CD4-positive, alpha-beta T cell treated with Interleukin-4 for 4 hours (primary cell): ENCODE results near the gene BICDL1.
A peak's percentile ranks its signal among the peaks of the same experiment; 100 is the strongest.

ENCODE experiments used
- DNase-seq: peaks from one replicate; pipeline ENCODE4 v3.0.0-alpha.2; 2020

BICDL1 gene

DNA sequence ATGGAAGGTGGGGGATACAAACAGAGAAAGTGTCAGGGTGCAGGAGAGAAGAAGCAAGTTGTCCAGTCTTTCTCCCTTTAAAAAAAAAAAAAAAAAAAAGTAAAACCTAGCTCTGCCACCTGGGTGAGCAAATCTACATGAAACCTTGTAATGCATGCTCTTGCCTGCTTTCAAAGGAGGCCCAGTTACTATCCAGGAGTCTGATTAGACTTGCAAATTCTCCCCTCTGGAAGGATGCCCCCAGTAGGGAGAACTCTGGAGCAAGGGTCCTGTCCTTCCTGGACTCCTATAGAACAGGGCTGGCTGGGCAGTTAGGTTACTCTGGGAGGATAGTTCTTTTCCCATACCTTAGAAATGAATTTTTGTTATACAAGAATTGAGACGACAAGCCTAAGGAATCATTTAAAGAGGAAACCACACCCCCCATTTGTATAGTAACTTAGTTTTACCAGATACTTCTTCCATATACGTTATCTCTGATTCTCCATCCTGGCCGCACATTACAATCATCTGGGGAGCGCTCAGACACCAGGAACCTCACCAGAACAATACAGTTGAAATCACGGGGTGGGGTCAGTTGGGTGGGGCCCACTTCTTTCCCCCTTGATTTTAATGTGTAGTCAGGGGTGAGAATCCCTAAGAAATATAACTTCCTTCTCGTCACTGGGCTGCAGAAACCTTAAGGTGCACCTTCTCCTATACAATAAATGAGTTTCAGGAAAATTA is 97.0 kb downstream of the BICDL1 start:
- DNase-seq, result no peak

DNA sequence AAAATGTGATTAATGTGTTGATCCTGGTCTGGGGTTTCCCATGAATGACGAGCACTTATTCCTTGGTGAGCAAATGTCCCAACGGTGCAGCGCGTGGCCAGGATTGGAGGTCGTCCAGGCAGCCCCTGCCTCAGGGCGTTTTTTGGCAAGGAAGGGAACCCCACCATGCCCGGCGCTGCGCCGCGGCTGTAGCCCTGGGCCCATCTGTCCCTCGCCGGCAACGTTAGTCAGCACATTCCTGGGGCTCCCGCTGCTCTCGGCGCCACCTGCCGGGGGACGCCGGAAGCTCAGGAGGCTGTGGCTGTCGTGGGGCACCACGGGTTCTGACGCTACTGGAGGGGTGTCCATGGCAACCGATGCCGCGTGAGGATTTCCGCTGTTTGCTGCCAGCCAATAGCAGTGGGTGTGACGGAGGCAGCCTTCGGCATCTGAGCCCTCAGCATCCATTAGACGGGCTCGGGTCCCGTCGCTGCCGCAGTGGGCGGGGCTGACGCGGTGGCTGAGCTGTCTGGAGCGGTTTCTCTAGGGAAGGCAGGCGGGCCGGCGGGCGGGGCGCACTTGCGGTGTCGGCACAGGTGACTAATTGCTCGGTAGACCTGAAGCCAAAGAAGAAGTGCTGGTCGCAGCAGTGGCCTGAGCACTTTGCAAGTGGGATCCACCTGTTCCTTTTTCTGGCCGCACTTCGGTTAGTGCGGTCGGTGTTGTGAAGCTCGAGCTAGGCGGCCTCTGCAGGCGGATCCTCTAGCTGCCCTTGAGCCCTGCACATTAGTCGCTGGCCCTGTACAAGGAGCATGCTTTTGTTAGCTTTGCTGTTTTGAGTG is 98.0 kb downstream of the BICDL1 start:
- DNase-seq, result peak; percentile 100

DNA sequence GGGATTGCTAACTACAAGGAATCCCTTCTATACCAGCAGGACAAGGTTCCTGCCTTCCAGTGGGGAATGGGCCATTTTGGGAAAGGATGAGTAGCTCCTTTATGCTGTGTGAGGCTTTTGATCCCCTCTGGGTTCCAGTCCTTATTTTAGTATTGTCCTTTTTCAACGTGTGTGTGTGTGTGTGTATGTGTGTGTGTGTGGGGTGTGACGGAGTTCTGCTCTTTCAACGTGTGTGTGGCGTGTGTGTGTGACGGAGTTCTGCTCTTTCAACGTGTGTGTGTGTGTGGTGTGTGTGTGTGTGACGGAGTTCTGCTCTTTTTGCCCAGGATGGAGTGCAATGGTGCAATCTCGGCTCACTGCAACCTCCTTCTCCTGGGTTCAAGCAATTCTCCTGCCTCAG is 100.1 kb downstream of the BICDL1 start:
- no peak for DNase-seq

DNA sequence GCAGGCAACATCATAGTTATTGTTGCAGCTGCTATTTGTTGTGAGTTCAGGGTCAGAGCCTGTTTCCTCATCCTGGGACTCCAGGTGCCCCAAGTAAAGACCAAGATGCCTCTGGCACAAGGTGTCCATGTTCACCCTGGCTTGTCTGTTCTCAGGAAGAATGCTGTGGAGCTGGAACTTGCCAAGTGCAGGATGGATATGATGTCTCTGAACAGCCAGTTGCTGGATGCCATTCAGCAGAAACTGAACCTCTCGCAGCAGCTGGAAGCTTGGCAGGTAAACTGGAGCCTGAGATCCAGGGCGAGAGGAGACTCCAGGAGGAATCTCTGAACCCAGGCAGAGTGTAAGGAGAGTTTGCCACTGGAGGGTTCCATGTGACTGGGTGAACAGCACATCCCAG is 100.8 kb downstream of the BICDL1 start:
- no peak for DNase-seq

DNA sequence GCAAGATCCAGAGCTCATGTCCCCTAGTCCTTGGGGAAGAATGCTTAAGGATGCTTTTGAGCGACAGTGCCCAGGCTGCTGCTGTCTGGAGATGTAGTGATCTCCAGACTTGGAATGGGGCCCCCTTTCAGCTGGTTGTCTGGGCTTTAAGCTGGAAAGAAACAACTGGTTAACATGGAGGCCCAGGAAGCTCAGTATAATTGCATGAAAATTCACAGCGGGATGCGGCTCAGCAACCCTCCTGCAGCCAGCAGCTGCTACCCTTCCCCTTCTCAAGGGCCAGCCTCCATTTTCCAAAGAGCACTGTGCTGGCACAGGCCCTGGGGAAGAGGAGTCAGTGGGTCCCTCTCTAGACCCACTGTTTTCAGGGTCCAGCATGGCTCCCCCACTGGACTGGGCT is 101.2 kb downstream of the BICDL1 start:
- no peak for DNase-seq

DNA sequence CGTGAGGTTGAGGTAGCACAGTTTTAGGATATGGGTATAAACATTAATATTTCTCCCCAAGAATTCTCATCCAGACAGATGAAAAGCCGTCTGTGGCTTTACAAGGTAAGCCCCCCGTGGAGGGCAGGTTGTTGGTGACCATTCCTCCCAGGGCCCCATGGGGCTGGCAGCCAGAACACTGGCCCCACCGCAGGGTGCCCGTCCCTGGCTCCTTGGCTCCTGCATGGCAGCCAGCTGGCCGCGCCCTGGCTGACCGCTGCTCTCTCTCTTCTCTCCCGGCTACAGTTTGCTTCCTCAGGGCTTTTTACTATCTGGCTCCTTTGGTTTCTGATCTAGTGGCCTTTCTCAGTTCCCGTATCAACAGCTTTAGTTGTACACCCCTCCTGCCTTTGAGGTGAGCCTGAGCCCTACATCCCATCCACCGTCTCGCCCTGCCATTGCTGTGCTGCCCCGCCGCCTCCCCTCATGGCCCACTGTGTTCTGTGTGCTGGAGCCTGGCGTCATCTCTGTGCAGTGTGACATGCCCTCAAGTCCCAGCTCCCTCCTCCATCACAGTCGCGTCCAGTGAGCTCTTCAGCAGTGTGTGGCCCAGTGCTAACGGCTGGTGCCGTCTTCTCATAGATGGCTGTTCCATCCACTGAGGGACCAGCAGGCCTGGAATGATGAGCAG is 101.7 kb downstream of the BICDL1 start:
- DNase-seq, result no peak

DNA sequence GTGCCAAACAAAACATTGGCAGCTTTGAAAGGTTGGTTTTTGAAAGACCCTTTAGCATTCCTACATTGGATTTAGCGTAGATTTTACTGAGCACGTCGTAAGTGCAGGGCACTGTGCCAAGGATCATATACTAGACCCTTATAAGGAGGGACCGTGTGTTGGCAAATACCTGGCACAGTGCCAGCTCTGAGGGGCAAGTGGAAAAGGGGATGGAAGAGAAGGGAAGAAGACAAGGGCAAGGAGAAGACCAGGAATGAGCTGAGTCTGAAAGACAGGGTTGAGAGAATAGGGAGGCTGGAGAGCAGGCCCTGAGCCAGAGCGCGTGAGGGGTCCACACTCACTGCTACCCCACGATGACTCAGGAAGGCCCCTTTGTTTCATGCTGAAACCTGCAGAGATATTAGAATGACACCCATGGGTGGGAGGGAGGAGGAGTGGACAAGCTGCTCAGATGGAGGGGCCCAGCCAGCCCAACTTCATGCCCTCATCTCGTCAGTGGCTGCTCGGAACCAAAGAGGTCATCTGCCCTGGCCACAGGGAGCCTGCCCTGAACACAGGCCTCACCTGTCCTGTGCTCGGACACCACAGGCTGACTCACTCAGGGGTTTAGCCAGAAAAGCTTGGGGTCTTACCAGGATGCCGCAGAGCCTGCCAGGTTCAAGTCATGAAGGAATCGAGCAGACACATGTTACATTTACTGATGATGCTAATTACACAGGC is 102.5 kb downstream of the BICDL1 start:
- no peak for DNase-seq

DNA sequence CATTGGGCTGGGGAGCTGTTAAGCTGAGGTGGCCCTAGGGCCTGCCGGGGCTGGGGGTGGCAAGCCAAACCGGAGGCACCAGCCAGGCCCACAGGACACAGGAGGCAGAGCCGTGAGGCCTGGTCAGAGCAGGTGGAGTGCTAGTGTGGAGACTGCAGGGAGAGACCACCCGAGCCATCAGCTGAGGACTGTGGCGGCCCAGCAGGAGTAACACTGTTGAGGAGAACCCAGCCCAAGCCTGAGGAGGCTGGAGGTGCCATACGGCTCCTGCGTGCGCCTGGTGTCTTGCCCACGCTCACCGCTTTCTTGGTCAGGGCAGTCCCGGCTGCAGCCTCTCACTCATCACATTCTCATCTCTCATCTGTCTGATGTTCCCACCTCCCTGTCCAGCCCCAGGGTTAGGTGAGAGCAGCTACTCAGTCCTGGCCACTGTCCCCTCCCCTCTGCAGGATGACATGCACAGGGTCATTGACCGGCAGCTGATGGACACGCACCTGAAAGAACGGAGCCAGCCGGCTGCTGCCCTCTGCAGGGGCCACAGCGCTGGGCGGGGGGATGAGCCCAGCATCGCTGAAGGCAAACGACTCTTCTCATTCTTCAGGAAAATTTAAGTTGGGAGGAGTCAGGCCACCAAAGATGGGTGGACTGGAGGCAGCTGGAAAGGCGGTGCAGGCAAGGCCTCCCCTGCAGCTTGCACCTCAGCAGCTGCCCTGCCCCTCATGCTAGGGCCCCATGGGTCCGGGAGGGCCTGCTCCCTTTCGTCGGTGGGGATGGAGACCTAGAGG is 103.7 kb downstream of the BICDL1 start:
- DNase-seq, result no peak

DNA sequence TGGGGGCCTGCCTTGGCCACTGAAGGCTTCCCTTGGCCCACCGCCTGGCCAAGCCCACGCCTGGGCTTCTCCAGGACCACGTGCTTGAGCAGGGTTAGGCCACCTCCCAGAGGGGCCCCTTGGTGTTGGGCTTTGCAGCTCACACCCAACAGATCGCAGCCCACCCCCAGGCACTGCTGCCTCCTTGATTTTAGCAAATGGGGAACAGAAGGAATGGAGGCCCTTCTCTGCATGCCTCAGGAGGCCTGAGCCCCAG is 104.2 kb downstream of the BICDL1 start:
- no peak for DNase-seq

DNA sequence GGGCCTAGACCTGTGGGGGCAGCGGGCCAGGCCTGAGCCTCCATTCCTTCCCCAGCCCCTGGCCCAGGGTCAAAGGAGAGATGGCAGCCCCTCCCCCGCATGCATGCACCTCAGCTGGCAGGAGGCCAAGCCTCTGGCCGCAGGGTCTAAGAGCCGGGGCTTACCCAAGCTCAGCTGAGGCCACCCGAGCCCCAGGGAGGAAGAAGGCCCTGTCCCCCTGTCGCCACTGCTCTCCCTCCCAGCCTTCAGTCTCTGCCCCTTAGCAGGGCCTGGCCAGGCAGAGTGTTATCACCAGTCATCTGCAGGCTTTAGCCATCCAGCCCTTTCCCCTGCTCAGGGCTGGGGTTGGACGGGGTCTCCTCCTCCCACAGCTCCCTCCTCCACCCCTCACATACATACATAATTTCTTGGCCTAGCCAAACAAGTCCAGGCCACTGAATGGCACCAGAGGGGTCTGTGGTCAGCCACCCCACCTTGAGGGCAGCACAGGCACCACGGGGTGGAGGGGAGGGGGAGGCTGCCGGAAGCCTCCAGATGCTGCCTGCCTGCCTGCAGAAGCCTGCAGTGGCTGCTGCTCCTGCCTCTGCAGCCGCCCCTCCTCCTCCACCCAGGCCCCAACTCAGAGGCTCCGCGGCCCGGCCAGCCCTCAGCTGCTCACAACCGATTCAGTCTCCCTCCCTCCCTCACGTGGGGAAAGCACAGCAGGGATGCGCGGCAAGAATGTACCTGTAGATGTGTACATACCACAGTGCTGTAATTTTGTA is 104.7 kb downstream of the BICDL1 start:
- no peak for DNase-seq

DNA sequence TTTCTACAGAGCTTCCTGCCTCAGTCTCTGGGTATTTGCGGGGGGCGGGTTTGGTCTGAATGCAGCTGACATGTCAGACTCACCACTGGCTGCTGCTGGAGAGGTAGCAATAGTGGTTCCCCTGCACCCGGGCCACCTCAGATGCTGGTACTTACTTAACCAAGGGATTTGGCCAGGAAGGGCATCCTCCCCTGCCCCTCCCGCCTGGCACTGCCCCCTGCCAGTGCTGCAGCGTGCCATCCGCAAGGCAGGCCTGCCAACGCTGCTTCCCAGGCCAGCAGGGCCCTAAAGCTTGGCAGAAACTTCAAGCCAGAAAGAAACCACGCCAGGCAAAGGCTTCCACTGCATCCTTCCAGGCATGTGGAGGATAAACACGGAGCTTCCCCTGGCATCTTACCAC is 105.4 kb downstream of the BICDL1 start:
- DNase-seq, result no peak

DNA sequence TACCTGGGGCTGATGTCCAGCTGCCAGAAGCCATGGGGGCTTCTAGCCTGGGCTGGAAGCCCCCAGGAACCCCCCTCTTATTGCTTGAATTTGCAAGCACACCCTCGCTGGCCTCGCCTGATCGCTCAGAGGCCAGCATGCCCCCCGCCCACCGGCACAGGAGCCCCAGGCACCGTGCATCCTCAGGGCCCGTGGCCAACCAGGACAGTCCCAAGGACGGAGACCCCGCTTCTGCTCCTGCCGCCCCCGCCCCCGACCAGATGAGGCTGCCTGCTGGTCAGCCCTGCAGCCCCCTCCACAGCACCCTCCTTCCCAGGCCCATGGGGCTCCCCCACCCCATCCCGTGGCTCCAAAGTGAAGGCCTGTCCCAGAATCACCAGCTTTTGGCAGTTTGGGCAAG is 106.3 kb downstream of the BICDL1 start:
- no peak for DNase-seq

DNA sequence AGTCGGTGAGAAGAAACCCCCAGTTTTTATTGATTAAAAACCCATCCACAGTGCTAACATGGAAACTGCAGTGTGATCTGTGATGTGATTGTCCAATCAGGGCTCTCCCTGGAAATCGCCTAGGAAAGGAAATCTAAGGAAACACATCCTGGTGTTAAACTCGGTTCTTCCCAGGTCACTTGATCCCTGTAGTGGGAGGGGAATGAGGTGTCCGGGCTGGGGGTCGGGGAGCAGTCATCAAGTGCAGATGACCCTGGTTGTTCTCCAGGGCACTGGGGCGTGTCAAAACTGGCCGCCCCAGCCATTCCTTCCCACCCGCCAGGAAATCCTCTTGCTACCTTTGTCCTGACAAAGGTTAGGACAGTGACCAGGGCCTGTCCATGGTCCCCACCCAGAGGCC is 106.7 kb downstream of the BICDL1 start:
- no peak for DNase-seq

DNA sequence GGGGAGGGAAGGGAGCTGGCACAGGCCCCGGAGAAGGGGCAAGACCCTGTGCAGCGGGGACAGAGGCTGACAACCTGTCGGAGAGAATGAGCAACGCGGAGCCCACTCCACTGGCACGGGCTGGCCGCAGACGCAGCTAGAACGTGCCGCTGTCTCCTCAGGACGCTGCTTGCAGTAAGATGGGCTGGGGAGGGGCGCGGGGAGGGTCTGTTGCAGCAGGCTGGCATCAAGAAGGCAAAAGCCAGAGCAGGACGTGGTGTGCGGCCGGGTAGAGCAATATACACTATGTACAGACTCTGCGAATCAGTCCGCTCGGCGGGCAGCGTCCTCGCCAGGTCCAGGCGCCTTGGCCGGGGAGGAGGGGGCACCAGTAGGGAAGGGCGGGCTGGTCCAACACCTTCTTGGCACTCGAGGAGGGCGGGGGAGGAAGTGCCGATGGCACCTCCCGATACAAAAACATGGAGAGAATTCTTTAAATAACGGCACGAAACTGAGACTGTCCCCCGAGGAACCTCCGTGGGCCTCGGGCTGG is 107.7 kb downstream of the BICDL1 start:
- DNase-seq, result no peak

DNA sequence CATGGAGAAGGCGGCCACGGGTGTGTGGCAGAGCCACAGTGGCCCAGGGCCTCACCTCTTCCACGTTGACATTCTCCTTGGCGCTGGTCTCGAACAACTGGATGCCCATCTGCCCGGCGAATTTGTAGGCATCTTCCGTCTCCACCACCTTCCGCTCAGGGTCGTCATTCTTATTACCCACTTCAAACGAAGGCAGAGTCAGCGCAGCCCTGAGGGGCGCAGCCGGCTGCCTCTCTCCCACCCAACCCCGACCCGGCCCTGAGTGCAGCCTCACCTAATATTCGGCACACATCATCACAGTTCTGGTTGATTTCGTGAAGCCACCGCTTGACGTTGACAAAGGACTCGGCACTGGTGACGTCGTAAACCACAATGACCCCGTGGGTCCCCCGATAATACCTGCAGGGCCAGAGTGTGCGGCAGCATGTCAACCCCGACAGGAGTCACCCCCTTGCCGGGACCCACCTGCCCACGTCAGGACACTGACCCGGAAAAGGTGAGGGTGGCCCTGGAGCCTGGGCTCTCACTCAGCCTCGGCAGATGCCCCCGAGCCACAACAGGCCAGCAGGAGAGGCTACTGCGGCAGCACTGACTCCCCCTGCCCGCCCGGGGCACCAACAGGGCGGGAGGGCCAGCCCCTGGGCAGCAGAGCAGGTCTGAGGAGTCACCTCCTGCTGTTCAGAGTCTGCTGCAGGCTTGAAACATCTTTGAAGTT is 109.9 kb downstream of the BICDL1 start:
- DNase-seq, result no peak

DNA sequence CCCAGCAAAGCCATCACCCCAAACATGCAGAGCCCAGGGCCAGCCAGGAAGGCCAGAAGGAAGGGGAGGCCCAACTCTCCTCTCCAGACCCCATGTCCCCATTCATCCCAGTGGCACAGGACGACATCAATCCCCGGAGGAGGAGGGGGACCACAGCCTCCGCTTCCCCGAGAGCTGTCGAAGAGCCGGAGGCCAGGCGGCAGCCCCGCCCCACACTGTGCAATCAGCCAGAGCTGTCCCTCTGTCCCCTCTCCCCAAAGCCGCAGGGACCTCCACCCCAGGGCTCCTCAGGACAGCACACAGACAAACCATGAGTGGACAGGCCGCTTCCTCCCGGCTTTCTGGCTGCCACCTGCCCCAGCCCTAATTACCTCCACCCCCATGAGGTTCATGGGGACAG is 110.7 kb downstream of the BICDL1 start:
- DNase-seq, result no peak

DNA sequence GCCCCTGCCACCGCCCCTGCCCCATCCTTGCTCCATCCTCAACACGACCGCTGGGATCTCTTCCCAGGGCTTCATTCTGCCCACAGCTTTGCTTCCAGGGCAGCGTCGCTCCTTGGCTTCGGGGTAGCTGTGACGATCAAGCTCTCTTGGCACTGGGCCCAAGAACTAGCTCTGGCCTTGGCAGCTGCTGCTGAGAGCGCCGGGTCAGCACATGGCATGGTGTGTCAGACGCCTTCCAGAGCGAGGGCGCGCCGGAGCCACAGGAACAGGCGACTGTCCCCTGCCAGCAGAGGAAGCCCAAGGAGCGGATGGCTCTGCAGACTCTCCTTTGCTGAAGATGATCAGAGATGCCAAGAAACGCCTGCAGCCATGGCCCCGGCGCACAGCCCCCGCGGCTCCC is 111.6 kb downstream of the BICDL1 start:
- DNase-seq, result no peak

DNA sequence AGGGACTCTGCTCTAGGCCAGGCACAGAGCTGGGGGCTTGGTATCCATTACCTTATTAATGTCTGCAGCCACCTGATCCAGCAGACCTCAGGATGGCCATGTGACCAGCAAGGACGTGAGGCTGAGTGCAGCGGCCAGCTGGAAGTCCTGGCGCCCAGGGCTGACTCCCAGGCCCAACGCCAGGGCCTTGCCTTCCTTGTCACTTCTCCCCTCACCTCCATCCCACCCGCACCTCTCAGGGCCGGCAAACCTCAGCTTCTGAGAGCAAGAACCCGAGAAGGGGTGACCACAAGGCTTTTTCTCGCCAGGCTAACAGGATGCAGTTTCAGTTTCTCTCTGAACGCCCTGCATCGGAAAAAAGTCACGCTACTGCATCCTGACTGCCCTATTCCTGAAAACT is 112.1 kb downstream of the BICDL1 start:
- no peak for DNase-seq

DNA sequence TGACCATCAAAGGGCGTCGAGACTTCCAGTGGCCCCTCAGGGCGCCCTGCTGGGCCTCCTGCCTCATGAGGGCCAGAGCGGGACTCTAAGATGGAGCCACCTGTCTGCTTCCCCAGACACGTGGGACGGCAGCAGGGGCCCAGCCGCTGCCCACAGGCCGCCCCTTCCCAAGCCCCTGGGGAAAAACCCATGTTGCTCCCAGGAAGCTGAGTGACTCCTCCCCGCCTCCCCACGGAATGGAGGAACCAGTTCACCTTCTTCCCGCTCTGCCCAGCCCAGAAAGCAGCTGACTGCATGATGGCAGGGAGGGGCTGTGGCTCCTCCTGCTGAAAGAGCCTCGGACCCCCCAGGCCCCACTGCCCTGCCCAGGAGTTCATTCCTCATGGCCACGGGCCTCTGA is 112.6 kb downstream of the BICDL1 start:
- no peak for DNase-seq

DNA sequence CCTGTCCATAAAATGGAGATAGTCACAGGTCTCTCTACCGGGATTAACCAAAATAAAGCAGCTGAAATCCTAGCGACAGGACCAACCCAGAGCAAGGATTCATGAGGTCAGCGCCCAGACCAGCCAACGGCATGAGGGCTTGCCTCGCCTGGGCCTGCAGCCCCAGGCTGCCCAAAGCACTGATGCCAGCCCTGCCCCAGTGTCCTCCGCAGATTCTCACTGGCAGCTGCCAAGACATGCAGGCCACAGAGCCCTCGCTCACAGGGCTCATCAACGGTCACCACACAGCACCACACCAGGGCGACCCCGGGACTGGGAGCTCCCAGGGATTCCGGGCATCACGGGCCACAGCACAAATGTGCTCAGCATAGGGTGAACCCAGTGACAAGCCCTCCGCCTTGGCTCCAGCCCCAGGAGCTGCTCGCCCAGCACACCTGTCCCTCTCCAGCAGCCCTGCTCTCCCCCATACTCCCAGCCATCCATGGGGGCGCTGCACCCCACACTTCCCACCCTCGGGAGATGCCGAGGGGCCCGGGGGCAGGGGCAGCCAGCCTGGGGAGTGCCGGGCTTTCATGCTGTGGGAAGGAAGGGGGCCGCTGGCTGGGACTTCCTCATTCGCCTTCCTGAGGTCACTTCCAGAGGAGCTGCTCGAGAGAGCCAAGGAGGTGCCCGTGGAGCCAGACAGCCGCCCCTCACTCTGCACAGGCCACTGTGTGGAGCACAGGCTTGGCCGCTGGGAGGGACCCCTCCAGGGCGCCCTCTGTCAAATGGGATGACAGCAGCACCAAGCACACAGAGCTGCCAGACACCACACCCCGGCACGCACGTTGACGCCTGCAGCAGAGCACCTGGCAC is 113.4 kb downstream of the BICDL1 start:
- DNase-seq, result no peak
